Liver (tissue), 3 donors: Measurements from ENCODE around the gene TLR9.

Source experiments
- HNF4G ChIP-seq: IDR thresholded peaks from 2 replicates; pipeline ENCODE4 v1.6.1; 2016; ENCODE audit warnings: antibody characterized with exemption
- RAD21 ChIP-seq, 2 donors: IDR thresholded peaks; 2 replicates each; pipeline ENCODE4 v1.6.1; 2016; ENCODE audit warnings: antibody characterized with exemption in 2 of 2, mild to moderate bottlenecking in 2 of 2
- TF ChIP-seq, protein P1 (sequence below): fragments of 150-350 bp; IDR thresholded peaks from 2 replicates; pipeline ENCODE4 v1.5.1; 2017; ENCODE audit warnings: improper control_type of control experiment, low read depth, low read length; ENCODE audit not compliant: missing input control
- TF ChIP-seq, protein P2 (sequence below): IDR thresholded peaks from 2 replicates; pipeline ENCODE4 v1.6.1; 2016; ENCODE audit warnings: antibody characterized with exemption, mild to moderate bottlenecking
- donor health status: healthy.
- donor health status: healthy.

DNA sequence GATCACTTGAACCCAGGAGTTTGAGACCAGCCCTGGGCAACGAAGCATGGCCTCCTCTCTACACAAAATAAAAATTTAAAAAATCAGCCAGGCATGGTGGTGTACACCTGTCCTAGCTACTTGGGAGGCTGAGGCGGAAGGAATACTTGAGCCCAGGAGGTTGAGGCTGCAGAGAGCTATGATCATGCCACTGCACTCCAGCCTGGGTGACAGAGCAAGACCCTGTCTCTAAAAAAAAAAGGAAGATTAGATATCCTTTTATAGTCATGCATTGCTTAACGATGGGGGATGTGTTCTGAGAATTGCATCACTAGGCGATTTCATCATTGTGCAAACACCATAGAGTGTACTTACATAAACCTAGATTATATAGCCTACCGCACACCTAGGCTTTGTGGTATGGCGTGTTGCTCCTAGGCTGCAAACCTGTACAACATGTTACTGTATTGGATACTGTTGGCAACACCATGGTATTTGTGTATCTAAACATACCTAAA, 14.8 kb downstream of the TLR9 start:
- TF ChIP-seq, protein P1, sequence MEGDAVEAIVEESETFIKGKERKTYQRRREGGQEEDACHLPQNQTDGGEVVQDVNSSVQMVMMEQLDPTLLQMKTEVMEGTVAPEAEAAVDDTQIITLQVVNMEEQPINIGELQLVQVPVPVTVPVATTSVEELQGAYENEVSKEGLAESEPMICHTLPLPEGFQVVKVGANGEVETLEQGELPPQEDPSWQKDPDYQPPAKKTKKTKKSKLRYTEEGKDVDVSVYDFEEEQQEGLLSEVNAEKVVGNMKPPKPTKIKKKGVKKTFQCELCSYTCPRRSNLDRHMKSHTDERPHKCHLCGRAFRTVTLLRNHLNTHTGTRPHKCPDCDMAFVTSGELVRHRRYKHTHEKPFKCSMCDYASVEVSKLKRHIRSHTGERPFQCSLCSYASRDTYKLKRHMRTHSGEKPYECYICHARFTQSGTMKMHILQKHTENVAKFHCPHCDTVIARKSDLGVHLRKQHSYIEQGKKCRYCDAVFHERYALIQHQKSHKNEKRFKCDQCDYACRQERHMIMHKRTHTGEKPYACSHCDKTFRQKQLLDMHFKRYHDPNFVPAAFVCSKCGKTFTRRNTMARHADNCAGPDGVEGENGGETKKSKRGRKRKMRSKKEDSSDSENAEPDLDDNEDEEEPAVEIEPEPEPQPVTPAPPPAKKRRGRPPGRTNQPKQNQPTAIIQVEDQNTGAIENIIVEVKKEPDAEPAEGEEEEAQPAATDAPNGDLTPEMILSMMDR: no peak
- TF ChIP-seq RAD21 (IDR thresholded peaks at IDR 0.05) (peak in 1 of 2 donors; percentile 29), HNF4G (no peak)
- TF ChIP-seq, protein P2, sequence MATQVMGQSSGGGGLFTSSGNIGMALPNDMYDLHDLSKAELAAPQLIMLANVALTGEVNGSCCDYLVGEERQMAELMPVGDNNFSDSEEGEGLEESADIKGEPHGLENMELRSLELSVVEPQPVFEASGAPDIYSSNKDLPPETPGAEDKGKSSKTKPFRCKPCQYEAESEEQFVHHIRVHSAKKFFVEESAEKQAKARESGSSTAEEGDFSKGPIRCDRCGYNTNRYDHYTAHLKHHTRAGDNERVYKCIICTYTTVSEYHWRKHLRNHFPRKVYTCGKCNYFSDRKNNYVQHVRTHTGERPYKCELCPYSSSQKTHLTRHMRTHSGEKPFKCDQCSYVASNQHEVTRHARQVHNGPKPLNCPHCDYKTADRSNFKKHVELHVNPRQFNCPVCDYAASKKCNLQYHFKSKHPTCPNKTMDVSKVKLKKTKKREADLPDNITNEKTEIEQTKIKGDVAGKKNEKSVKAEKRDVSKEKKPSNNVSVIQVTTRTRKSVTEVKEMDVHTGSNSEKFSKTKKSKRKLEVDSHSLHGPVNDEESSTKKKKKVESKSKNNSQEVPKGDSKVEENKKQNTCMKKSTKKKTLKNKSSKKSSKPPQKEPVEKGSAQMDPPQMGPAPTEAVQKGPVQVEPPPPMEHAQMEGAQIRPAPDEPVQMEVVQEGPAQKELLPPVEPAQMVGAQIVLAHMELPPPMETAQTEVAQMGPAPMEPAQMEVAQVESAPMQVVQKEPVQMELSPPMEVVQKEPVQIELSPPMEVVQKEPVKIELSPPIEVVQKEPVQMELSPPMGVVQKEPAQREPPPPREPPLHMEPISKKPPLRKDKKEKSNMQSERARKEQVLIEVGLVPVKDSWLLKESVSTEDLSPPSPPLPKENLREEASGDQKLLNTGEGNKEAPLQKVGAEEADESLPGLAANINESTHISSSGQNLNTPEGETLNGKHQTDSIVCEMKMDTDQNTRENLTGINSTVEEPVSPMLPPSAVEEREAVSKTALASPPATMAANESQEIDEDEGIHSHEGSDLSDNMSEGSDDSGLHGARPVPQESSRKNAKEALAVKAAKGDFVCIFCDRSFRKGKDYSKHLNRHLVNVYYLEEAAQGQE: peak; percentile 48
